SK-N-SH (cell line): ENCODE results near the gene PHKA2. TPM values are rescaled to one million over a fixed set of nuclear protein-coding genes. Genes with fewer than 3 reads are reported as not detected.
A peak's percentile ranks its signal among the peaks of the same experiment; 100 is the strongest.

Experiments used
- CTCF ChIA-PET: fragments of 300-600, 350-600 bp; formaldehyde crosslinking; extraction: SDS; loops from one replicate; lab custom pipeline; 2021; lab: Yijun Ruan, JAX
- POLR2A ChIA-PET: fragments of 350-600 bp; sonication (Branson Sonifier 250); formaldehyde crosslinking; extraction: SDS; loops from one replicate; lab custom pipeline; 2020; ENCODE audit warnings: antibody characterized with exemption, inconsistent platforms; lab: Yijun Ruan, JAX
- DNase-seq: peaks from one replicate; pipeline ENCODE4 v3.0.0; 2012
- H2AFZ ChIP-seq: fragments of 200-600 bp; sonication (generic); 2 replicates; pipeline ENCODE4 v1.8.1; 2016; ENCODE audit warnings: antibody characterized with exemption, mild to moderate bottlenecking, low read depth
- H3F3A ChIP-seq: fragments of 200-600 bp; sonication (generic); replicated peaks from 2 replicates; pipeline ENCODE3; 2016; ENCODE audit warnings: antibody characterized with exemption, mild to moderate bottlenecking; ENCODE audit not compliant: insufficient read depth
- H3K27ac ChIP-seq, 2 experiments: fragments of 200-500 bp in 1 of 2; fragments of 200-600 bp in 1 of 2; sonication (Bioruptor generic) in 1 of 2; sonication (generic), shearing (Covaris generic) in 1 of 2; 2 replicates each; pipeline versions ENCODE4 v1.5.1 to v1.6.1; 2014 to 2016; ENCODE audit warnings: low read depth in 2 of 2, inconsistent platforms in 1 of 2, low read length in 1 of 2, mild to moderate bottlenecking in 1 of 2, mixed read lengths in 1 of 2
- H3K27me3 ChIP-seq: fragments of 200-600 bp; sonication (generic), shearing (Covaris generic); 2 replicates; pipeline ENCODE4 v1.6.1; 2016; ENCODE audit warnings: mixed run types; ENCODE audit not compliant: insufficient read depth
- H3K36me3 ChIP-seq, 2 experiments: fragments of 200-500 bp in 1 of 2; fragments of 200-600 bp in 1 of 2; sonication (Bioruptor generic) in 1 of 2; sonication (generic) in 1 of 2; replicated peaks in 1 of 2; 2 replicates each; pipeline versions ENCODE3 to v1.5.1; 2014 to 2016; ENCODE audit warnings: low read length in 1 of 2, mild to moderate bottlenecking in 1 of 2; ENCODE audit not compliant: insufficient read depth in 2 of 2, control insufficient read depth in 1 of 2
- H3K4me1 ChIP-seq, 2 experiments: fragments of 200-500 bp in 1 of 2; fragments of 200-600 bp in 1 of 2; sonication (Bioruptor generic) in 1 of 2; sonication (generic), shearing (Covaris generic) in 1 of 2; 2 replicates each; pipeline versions ENCODE4 v1.5.1 to v1.6.1; 2014 to 2016; ENCODE audit warnings: low read depth in 1 of 2, low read length in 1 of 2, mixed run types in 1 of 2; ENCODE audit not compliant: insufficient read depth in 2 of 2, control insufficient read depth in 1 of 2
- H3K4me2 ChIP-seq: fragments of 200-600 bp; sonication (generic), shearing (Covaris generic); 2 replicates; pipeline ENCODE4 v1.6.1; 2017; ENCODE audit warnings: mixed run types
- H3K4me3 ChIP-seq, 2 experiments: fragments of 200-500 bp in 1 of 2; fragments of 200-600 bp in 1 of 2; sonication (Bioruptor generic) in 1 of 2; sonication (generic), shearing (Covaris generic) in 1 of 2; 2 replicates each; pipeline versions ENCODE4 v1.5.1 to v1.8.1; 2014 to 2016; ENCODE audit warnings: low read depth in 2 of 2, inconsistent platforms in 1 of 2, low read length in 1 of 2, mild to moderate bottlenecking in 1 of 2, mixed read lengths in 1 of 2, moderate library complexity in 1 of 2
- H3K79me2 ChIP-seq: fragments of 200-600 bp; sonication (generic); 2 replicates; pipeline ENCODE4 v1.8.1; 2017; ENCODE audit warnings: mild to moderate bottlenecking; ENCODE audit not compliant: insufficient read depth
- H3K9ac ChIP-seq: fragments of 200-600 bp; sonication (generic); 2 replicates; pipeline ENCODE4 v1.6.1; 2017; ENCODE audit warnings: mixed run types
- H3K9me2 ChIP-seq: fragments of 200-600 bp; sonication (generic); 2 replicates; pipeline ENCODE4 v1.6.1; 2017; ENCODE audit warnings: mixed run types
- H3K9me3 ChIP-seq: fragments of 200-600 bp; sonication (generic); 2 replicates; pipeline ENCODE4 v1.6.1; 2017; ENCODE audit warnings: mixed run types, mild to moderate bottlenecking, moderate library complexity
- H4K20me1 ChIP-seq: fragments of 200-600 bp; sonication (generic); 2 replicates; pipeline ENCODE4 v1.6.1; 2017; ENCODE audit warnings: mild to moderate bottlenecking, mixed run types; ENCODE audit not compliant: insufficient read depth
- CHD2 ChIP-seq: fragments of 150-350 bp; IDR thresholded peaks from 2 replicates; pipeline ENCODE4 v1.6.1; 2018; ENCODE audit warnings: low read length; ENCODE audit not compliant: partially characterized antibody
- ELF1 ChIP-seq: IDR thresholded peaks from 2 replicates; pipeline ENCODE4 v1.4.0; 2012
- EP300 ChIP-seq, 2 experiments: IDR thresholded peaks; 2 replicates each; pipeline versions ENCODE4 v1.4.0 to v1.6.1; 2012; ENCODE audit warnings: borderline replicate concordance in 1 of 2, low read depth in 1 of 2, low read length in 1 of 2
- FOSL2 ChIP-seq: IDR thresholded peaks from 2 replicates; pipeline ENCODE4 v1.4.0; 2012; ENCODE audit warnings: low read depth, mild to moderate bottlenecking, moderate library complexity, borderline replicate concordance
- FOXJ3 ChIP-seq: sonication (generic); formaldehyde crosslinking; IDR thresholded peaks from 2 replicates; pipeline ENCODE4 v1.5.1; 2020; ENCODE audit warnings: mild to moderate bottlenecking, missing genetic modification reagents
- FOXM1 ChIP-seq: IDR thresholded peaks from 2 replicates; pipeline ENCODE4 v1.4.0; 2012; ENCODE audit warnings: low read depth, mild to moderate bottlenecking
- GABPA ChIP-seq: IDR thresholded peaks from 2 replicates; pipeline ENCODE4 v1.4.0; 2012; ENCODE audit warnings: low read depth, mild to moderate bottlenecking
- GATA2 ChIP-seq: sonication (generic); formaldehyde crosslinking; IDR thresholded peaks from 2 replicates; pipeline ENCODE4 v1.5.0; 2020; ENCODE audit warnings: mild to moderate bottlenecking, missing genetic modification reagents
- JUND ChIP-seq: IDR thresholded peaks from 2 replicates; pipeline ENCODE4 v1.4.0; 2012
- MEF2A ChIP-seq: IDR thresholded peaks from 2 replicates; pipeline ENCODE4 v1.4.0; 2012; ENCODE audit warnings: low read depth, borderline replicate concordance
- NFIC ChIP-seq: IDR thresholded peaks from 2 replicates; pipeline ENCODE4 v1.4.0; 2012; ENCODE audit warnings: borderline replicate concordance
- POLR2AphosphoS5 ChIP-seq: IDR thresholded peaks from 2 replicates; pipeline ENCODE4 v1.6.1; 2012; ENCODE audit warnings: low read depth, low read length
- RXRA ChIP-seq: IDR thresholded peaks from 2 replicates; pipeline ENCODE4 v1.4.0; 2012; ENCODE audit warnings: low read depth, mild to moderate bottlenecking, borderline replicate concordance
- SIN3A ChIP-seq: IDR thresholded peaks from 2 replicates; pipeline ENCODE4 v1.6.1; 2012; ENCODE audit warnings: low read depth, mild to moderate bottlenecking, low read length, moderate library complexity, borderline replicate concordance
- TCF12 ChIP-seq: IDR thresholded peaks from 2 replicates; pipeline ENCODE4 v1.4.0; 2012
- TEAD4 ChIP-seq: IDR thresholded peaks from 2 replicates; pipeline ENCODE4 v1.4.0; 2012; ENCODE audit warnings: mild to moderate bottlenecking, borderline replicate concordance; ENCODE audit not compliant: insufficient read depth
- WGBS: methylation state at CpG from one replicate; pipeline ENCODE4 v1.1.6; 2017; ENCODE audit warnings: low lambda C conversion rate; 5-methylcytosine and 5-hydroxymethylcytosine counted together
- polyA plus RNA-seq, 3 experiments: library from polyadenylated mRNA; depleted of rRNA; stranded (reverse); fragments of >200 nt; gene quantifications; 2 replicates each; pipeline ENCODE4 v1.2.3, GENCODE V29; 2012
- TF ChIP-seq, protein P1 (sequence below): IDR thresholded peaks from 2 replicates; pipeline ENCODE4 v1.4.0; 2012; ENCODE audit warnings: low read depth, borderline replicate concordance
- TF ChIP-seq, protein P2 (sequence below): IDR thresholded peaks from 2 replicates; pipeline ENCODE4; 2012

Gene PHKA2
- polyA plus RNA-seq, 1 of the 3 experiments (the other 2 are of a cell fraction) = 20.5 TPM

DNA sequence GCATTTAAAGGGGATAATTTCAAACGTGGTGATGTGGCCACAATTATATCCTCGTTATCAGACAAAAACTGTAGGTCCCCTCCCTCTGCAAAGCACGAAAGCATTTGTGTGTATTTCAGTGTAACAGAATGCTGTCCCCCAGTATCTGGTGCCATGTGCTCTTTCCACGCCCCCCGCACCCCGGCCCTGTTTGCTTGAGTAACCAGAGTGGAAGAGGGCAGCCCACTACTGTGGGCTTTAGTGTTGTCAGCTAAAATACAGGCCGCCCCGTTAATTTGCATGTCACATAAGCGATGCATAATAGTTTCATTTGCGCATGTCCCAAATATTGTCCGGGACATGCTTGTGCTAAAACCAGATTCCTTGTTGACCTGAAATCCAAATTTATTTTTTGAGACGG, 110.1 kb downstream of the PHKA2 start:
- POLR2A ChIA-PET = no interaction called here
- Histone ChIP-seq H3K9ac (no peak overlapping the region), H3K27me3 (peaks cover 10% of the 10 kb centered on the region; the same call in 1 of the 2 replicates), H2AFZ (no peak overlapping the region), H3K4me2 (peak overlapping the region; percentile 81), H4K20me1 (no peaks in the 10 kb centered on the region), H3K79me2 (no peaks in the 10 kb centered on the region), H3K36me3 (no peaks in the 10 kb centered on the region), H3K27ac (peak overlapping the region in 1 of 2 experiments; percentile 56; a peak in 2 of 4 replicates), H3K9me3 (no peaks in the 10 kb centered on the region), H3K9me2 (no peaks in the 10 kb centered on the region), H3F3A (peaks cover 6% of the 10 kb centered on the region), H3K4me1 (peaks cover 14 to 47% of the 10 kb centered on the region in 2 experiments; a peak in 3 of 4 replicates), H3K4me3 (no peak overlapping the region)
- WGBS = 52% methylated on average over 12 of the region's 12 CpGs
- no peak for DNase-seq
- no peak for TF ChIP-seq ELF1
- CTCF ChIA-PET = interaction anchor here (1.0 kb wide), 1 partner anchor 11 kb away, joined by 3 read pairs; no protein-coding TSS in a partner anchor

DNA sequence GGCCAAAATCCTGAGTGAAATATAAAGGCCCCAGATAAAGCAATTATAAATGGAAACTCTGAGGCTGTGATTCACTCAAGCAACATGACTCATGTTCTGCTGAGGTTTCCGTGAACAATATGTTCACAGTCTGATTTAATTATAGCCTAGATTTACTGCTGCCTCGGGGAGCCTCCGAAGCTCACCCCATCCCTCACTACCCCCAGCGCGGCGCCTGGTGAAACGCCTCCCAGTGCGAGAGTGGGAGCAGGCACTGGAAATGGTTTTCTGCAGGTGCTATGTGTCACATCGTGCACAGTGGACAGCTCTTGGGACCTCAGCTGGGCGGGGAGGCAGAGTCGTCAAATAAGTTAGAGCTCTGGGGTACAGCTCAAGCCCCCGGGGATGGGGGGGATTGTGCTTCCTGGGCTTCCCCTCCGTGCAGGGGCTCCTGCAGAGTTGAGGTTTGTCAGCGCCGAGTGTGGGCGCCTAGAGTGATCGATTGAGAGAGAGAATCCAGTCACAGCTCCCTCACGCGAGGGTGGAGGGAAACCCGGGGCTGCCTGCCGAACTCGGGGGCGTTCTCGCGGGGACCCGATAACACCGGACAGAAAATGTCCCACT, 110.6 kb downstream of the PHKA2 start:
- POLR2A ChIA-PET = no interaction called here

More for the DNA sequence above, 110.6 kb downstream of the PHKA2 start:
- WGBS = 37% methylated on average over 23 of the region's 27 CpGs
- no peaks in the 10 kb centered on the region for H3K9me3 ChIP-seq
- H3K27me3 ChIP-seq = peaks cover 10% of the 10 kb centered on the region; the same call in 1 of the 2 replicates
- H3K27ac ChIP-seq = peak overlapping the region; percentile 80
- no peaks in the 10 kb centered on the region for H3K9me2 ChIP-seq
- peak; percentile 76 for DNase-seq
- TF ChIP-seq FOXM1 = no peak
- TF ChIP-seq NFIC = peak; percentile 81
- TF ChIP-seq JUND = peak; percentile 91
- no peak for TF ChIP-seq SIN3A
- TF ChIP-seq POLR2AphosphoS5 = peak; percentile 59; the same call in 1 of the 2 replicates
- TF ChIP-seq TCF12 = peak; percentile 89
- TF ChIP-seq CHD2 = peak; percentile 64
- TF ChIP-seq FOXJ3 (CRISPR knock-in tag) = no peak
- peak; percentile 52; the same call in 1 of the 2 replicates for TF ChIP-seq TEAD4
- peak; percentile 93 for TF ChIP-seq FOSL2
- TF ChIP-seq EP300 (IDR thresholded peaks at IDR 0.05; ENCODE audit: borderline replicate concordance in 1 of 2, low read depth in 1 of 2, low read length in 1 of 2) = peak; percentile 71 to 73; a peak in 3 of 4 replicates
- TF ChIP-seq, protein P1, sequence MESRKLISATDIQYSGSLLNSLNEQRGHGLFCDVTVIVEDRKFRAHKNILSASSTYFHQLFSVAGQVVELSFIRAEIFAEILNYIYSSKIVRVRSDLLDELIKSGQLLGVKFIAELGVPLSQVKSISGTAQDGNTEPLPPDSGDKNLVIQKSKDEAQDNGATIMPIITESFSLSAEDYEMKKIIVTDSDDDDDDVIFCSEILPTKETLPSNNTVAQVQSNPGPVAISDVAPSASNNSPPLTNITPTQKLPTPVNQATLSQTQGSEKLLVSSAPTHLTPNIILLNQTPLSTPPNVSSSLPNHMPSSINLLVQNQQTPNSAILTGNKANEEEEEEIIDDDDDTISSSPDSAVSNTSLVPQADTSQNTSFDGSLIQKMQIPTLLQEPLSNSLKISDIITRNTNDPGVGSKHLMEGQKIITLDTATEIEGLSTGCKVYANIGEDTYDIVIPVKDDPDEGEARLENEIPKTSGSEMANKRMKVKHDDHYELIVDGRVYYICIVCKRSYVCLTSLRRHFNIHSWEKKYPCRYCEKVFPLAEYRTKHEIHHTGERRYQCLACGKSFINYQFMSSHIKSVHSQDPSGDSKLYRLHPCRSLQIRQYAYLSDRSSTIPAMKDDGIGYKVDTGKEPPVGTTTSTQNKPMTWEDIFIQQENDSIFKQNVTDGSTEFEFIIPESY = 0 out of 2 replicates have a peak, but pooled peaks have one; percentile 29
- TF ChIP-seq ELF1 = 0 out of 2 replicates have a peak, but pooled peaks have one; percentile 14
- TF ChIP-seq MEF2A = peak; percentile 66
- peak; percentile 22; the same call in 1 of the 2 replicates for TF ChIP-seq RXRA
- peak; percentile 38; the same call in 1 of the 2 replicates for TF ChIP-seq GATA2 (CRISPR knock-in tag)
- TF ChIP-seq GABPA = no peak
- TF ChIP-seq, protein P2, sequence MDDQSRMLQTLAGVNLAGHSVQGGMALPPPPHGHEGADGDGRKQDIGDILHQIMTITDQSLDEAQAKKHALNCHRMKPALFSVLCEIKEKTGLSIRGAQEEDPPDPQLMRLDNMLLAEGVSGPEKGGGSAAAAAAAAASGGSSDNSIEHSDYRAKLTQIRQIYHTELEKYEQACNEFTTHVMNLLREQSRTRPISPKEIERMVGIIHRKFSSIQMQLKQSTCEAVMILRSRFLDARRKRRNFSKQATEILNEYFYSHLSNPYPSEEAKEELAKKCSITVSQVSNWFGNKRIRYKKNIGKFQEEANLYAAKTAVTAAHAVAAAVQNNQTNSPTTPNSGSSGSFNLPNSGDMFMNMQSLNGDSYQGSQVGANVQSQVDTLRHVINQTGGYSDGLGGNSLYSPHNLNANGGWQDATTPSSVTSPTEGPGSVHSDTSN = peak; percentile 92
- no peaks in the 10 kb centered on the region for H4K20me1 ChIP-seq
- peaks cover 14 to 47% of the 10 kb centered on the region in 2 experiments; a peak in 3 of 4 replicates for H3K4me1 ChIP-seq
- 0 out of 2 replicates have a peak overlapping the region, but pooled peaks have one; percentile 64 for H2AFZ ChIP-seq
- peak overlapping the region in 1 of 2 experiments; percentile 45; a peak in 3 of 4 replicates for H3K4me3 ChIP-seq
- no peak overlapping the region for H3K9ac ChIP-seq
- peaks cover 6% of the 10 kb centered on the region for H3F3A ChIP-seq
- H3K36me3 ChIP-seq = no peaks in the 10 kb centered on the region
- CTCF ChIA-PET = interaction anchor here (1.0 kb wide), 1 partner anchor 12 kb away, joined by 3 read pairs; no protein-coding TSS in a partner anchor
- peak overlapping the region; percentile 81 for H3K4me2 ChIP-seq
- no peaks in the 10 kb centered on the region for H3K79me2 ChIP-seq
